ACHN (cell line): ENCODE results near the gene TRPM2.
"Not testable (repeated sequence)": the region's sequence is repeated elsewhere in the genome, so short reads cannot be mapped to it uniquely, and the experiment has no call there.

Experiments used
- DNase-seq: peaks from one replicate; pipeline ENCODE4 v3.0.0-alpha.2; 2015
- in situ Hi-C: cut with HindIII; loops from 2 replicates; pipeline ENCODE4 v1.10.0; 2017; ENCODE audit warnings: low sequenced_read_pairs, low pct_ligation_motif_present, low pct_unique_long_range_greater_than_20kb

TRPM2 gene

GRCh38 chr21:44379991-44380865 lies 26.8 kb downstream of the TRPM2 start:
- DNase-seq = no peak
- in situ Hi-C loops = no loop called here

- in situ Hi-C loops = no loop called here
- no peak for DNase-seq
Measured at GRCh38 chr21:44380876-44381275, 27.5 kb downstream of the TRPM2 start.

- in situ Hi-C loops = no loop called here
- no peak for DNase-seq
Measured at GRCh38 chr21:44381874-44382273, 28.5 kb downstream of the TRPM2 start.

- in situ Hi-C loops = no loop called here
Measured at GRCh38 chr21:44382536-44382935, 29.1 kb downstream of the TRPM2 start.

GRCh38 chr21:44383216-44383615 lies 29.8 kb downstream of the TRPM2 start:
- no peak for DNase-seq
- in situ Hi-C loops = no loop called here

More at GRCh38 chr21:44382536-44382935, 29.1 kb downstream of the TRPM2 start:
- no peak for DNase-seq

- in situ Hi-C loops = no loop called here
- DNase-seq = no peak
Measured at GRCh38 chr21:44384968-44385367, 31.5 kb downstream of the TRPM2 start.

GRCh38 chr21:44389335-44389734 lies 35.9 kb downstream of the TRPM2 start:
- DNase-seq = no peak
- in situ Hi-C loops = no loop called here

- in situ Hi-C loops = no loop called here
- no peak for DNase-seq
Measured at GRCh38 chr21:44390886-44391285, 37.5 kb downstream of the TRPM2 start.

GRCh38 chr21:44391345-44392091 lies 38.1 kb downstream of the TRPM2 start:
- no peak for DNase-seq
- in situ Hi-C loops = no loop called here

GRCh38 chr21:44392185-44392584 lies 38.8 kb downstream of the TRPM2 start:
- DNase-seq = no peak
- in situ Hi-C loops = no loop called here

- in situ Hi-C loops = no loop called here
- no peak for DNase-seq
Measured at GRCh38 chr21:44392916-44393315, 39.5 kb downstream of the TRPM2 start.

GRCh38 chr21:44394733-44395132 lies 41.3 kb downstream of the TRPM2 start:
- in situ Hi-C loops = no loop called here
- DNase-seq = no peak

- no peak for DNase-seq
- in situ Hi-C loops = no loop called here
Measured at GRCh38 chr21:44395260-44395659, 41.8 kb downstream of the TRPM2 start.

GRCh38 chr21:44396803-44397202 lies 43.4 kb downstream of the TRPM2 start:
- DNase-seq, in situ Hi-C loops: not testable (repeated sequence)

GRCh38 chr21:44397431-44398031 lies 44.1 kb downstream of the TRPM2 start:
- in situ Hi-C loops = no loop called here
- no peak for DNase-seq

GRCh38 chr21:44398499-44398898 lies 45.1 kb downstream of the TRPM2 start:
- DNase-seq = no peak
- in situ Hi-C loops = no loop called here

- in situ Hi-C loops = no loop called here
- no peak for DNase-seq
Measured at GRCh38 chr21:44399151-44399954, 45.9 kb downstream of the TRPM2 start.

- in situ Hi-C loops = no loop called here
- DNase-seq = no peak
Measured at GRCh38 chr21:44399955-44400790, 46.8 kb downstream of the TRPM2 start.
